ENCODE results near the gene PMEPA1.

- no peak for TF ChIP-seq POLR2A (IDR thresholded peaks at IDR 0.05; ENCODE audit: low read length)
- no peak for TF ChIP-seq GATA1 (IDR thresholded peaks at IDR 0.05; ENCODE audit: low read depth, low read length)
Observed at GRCh38 chr20:57653546-57653900, 56.3 kb downstream of the PMEPA1 start.

Data from erythroblast (primary cell).